KMS-11 (cell line): ENCODE measurements around the gene MINK1.

Experiments used
- H2AFZ ChIP-seq: fragments of 200-600 bp; sonication (generic); 2 replicates; pipeline ENCODE4 v1.6.1; 2016; ENCODE audit warnings: antibody characterized with exemption, mixed run types, low read depth
- H3K27ac ChIP-seq: fragments of 200-600 bp; sonication (generic); 2 replicates; pipeline ENCODE4 v1.6.1; 2016; ENCODE audit warnings: mild to moderate bottlenecking, mixed run types
- H3K27me3 ChIP-seq: fragments of 200-600 bp; sonication (generic); 2 replicates; pipeline ENCODE4 v1.6.1; 2017; ENCODE audit warnings: mild to moderate bottlenecking, low read depth, mixed run types, moderate library complexity; ENCODE audit not compliant: insufficient read depth
- H3K36me3 ChIP-seq: fragments of 200-600 bp; sonication (generic); 2 replicates; pipeline ENCODE4 v1.6.1; 2017; ENCODE audit warnings: mild to moderate bottlenecking, mixed run types; ENCODE audit not compliant: insufficient read depth
- H3K4me1 ChIP-seq: fragments of 200-600 bp; sonication (generic); 2 replicates; pipeline ENCODE4 v1.6.1; 2016; ENCODE audit warnings: mild to moderate bottlenecking, low read depth, mixed run types; ENCODE audit not compliant: poor library complexity, severe bottlenecking
- H3K4me2 ChIP-seq: fragments of 200-600 bp; sonication (generic); 2 replicates; pipeline ENCODE4 v1.7.0; 2016; ENCODE audit warnings: mild to moderate bottlenecking, mixed run types
- H3K4me3 ChIP-seq: fragments of 200-600 bp; sonication (generic); IDR thresholded peaks from 2 replicates; pipeline ENCODE4 v1.6.1; 2017; ENCODE audit warnings: low read depth, low read length, mixed read lengths; ENCODE audit not compliant: insufficient read depth
- H3K79me2 ChIP-seq: fragments of 200-600 bp; sonication (generic); 2 replicates; pipeline ENCODE4 v1.6.1; 2016; ENCODE audit warnings: low read depth, mixed run types; ENCODE audit not compliant: insufficient read depth
- H3K9ac ChIP-seq: fragments of 200-600 bp; sonication (generic); 2 replicates; pipeline ENCODE4 v1.6.1; 2016; ENCODE audit warnings: mild to moderate bottlenecking, mixed run types
- H4K20me1 ChIP-seq: fragments of 200-600 bp; sonication (generic); 2 replicates; pipeline ENCODE4 v1.6.1; 2016; ENCODE audit warnings: mild to moderate bottlenecking, mixed run types; ENCODE audit not compliant: insufficient read depth
- CTCF ChIP-seq: fragments of 200-600 bp; sonication (generic); conservative IDR thresholded peaks from 2 replicates; pipeline ENCODE4 v1.6.1; 2017; ENCODE audit warnings: low read depth, mild to moderate bottlenecking, antibody characterized with exemption, low read length, moderate library complexity, mixed read lengths

The MINK1 gene

GRCh38 chr17:4808378-4808767, 24.8 kb upstream of the MINK1 start:
- Histone ChIP-seq H3K27me3 (no peaks in the 10 kb centered on the region), H3K79me2 (no peaks in the 10 kb centered on the region), H3K36me3 (no peaks in the 10 kb centered on the region), H4K20me1 (no peaks in the 10 kb centered on the region), H3K4me3 (no peak overlapping the region), H3K9ac (no peak overlapping the region), H2AFZ (no peak overlapping the region), H3K27ac (no peak overlapping the region), H3K4me2 (no peak overlapping the region), H3K4me1 (peaks cover 3% of the 10 kb centered on the region)
- no peak for TF ChIP-seq CTCF

- Histone ChIP-seq H3K4me1 (peaks cover 3% of the 10 kb centered on the region), H3K36me3 (no peaks in the 10 kb centered on the region), H3K4me2 (no peak overlapping the region), H3K27me3 (no peaks in the 10 kb centered on the region), H3K79me2 (no peaks in the 10 kb centered on the region), H3K9ac (no peak overlapping the region), H2AFZ (no peak overlapping the region), H3K27ac (no peak overlapping the region), H4K20me1 (no peaks in the 10 kb centered on the region), H3K4me3 (no peak overlapping the region)
- no peak for TF ChIP-seq CTCF
These were observed 22.3 kb upstream of the MINK1 start for GRCh38 chr17:4810696-4811290.

DNA sequence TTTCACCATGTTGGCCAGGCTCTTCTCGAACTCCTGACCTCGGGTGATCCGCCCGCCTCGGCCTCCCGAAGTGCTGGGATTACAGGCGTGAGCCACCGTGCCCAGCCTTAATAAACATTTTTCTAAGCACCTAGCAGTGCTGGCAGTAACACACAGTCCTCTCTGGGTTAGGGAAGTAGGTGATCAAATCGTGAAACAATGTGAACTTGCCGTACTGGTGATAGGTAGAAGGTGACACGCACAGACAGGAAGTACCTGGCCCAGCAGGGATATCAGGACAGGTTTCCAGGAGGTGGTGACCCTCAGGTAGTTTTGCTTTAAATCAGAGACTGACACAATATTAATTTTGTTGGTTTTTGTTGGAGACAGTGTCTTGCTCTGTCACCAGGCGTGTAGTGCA, 21.7 kb upstream of the MINK1 start:
- no peaks in the 10 kb centered on the region for H4K20me1 ChIP-seq
- no peak overlapping the region for H3K4me3 ChIP-seq
- H3K36me3 ChIP-seq: no peaks in the 10 kb centered on the region
- no peaks in the 10 kb centered on the region for H3K79me2 ChIP-seq
- H2AFZ ChIP-seq: no peak overlapping the region
- H3K4me1 ChIP-seq: no peaks in the 10 kb centered on the region
- H3K27ac ChIP-seq: no peak overlapping the region
- no peak overlapping the region for H3K9ac ChIP-seq
- TF ChIP-seq CTCF: no peak
- no peaks in the 10 kb centered on the region for H3K27me3 ChIP-seq
- no peak overlapping the region for H3K4me2 ChIP-seq

- no peak for TF ChIP-seq CTCF
- H3K27ac ChIP-seq: no peak overlapping the region
These were observed 20.4 kb upstream of the MINK1 start for GRCh38 chr17:4812690-4813089.

More at GRCh38 chr17:4812690-4813089, 20.4 kb upstream of the MINK1 start:
- Histone ChIP-seq H2AFZ (no peak overlapping the region), H4K20me1 (no peaks in the 10 kb centered on the region), H3K79me2 (no peaks in the 10 kb centered on the region), H3K4me3 (no peak overlapping the region), H3K9ac (no peak overlapping the region), H3K4me2 (no peak overlapping the region), H3K36me3 (no peaks in the 10 kb centered on the region), H3K27me3 (no peaks in the 10 kb centered on the region), H3K4me1 (no peaks in the 10 kb centered on the region)
